ENCODE measurements around the gene FUT8. TPM values are rescaled to one million over a fixed set of nuclear protein-coding genes. Genes with fewer than 3 reads are reported as not detected.

FUT8 gene
- polyA plus RNA-seq, 1 of the 3 experiments (the other 2 are of a cell fraction): 31.7 TPM

GRCh38 chr14:65424531-65424930, 12.0 kb downstream of the FUT8 start:
- H2AFZ ChIP-seq (ENCODE audit: low read depth): no peak overlapping the region
- H3K9me2 ChIP-seq: no peaks in the 10 kb centered on the region
- no peaks in the 10 kb centered on the region for H3K36me3 ChIP-seq (replicated peaks in 1 of 2; ENCODE audit: control insufficient read depth in 1 of 2, insufficient read depth in 2 of 2, low read length in 1 of 2)
- no peak for DNase-seq
- no peak overlapping the region for H3K9ac ChIP-seq
- no peaks in the 10 kb centered on the region for H4K20me1 ChIP-seq (ENCODE audit: insufficient read depth)
- no peak overlapping the region for H3K27ac ChIP-seq (ENCODE audit: low read depth in 2 of 2, low read length in 1 of 2)
- H3K4me3 ChIP-seq (ENCODE audit: low read depth in 2 of 2, low read length in 1 of 2): no peak overlapping the region
- H3K79me2 ChIP-seq (ENCODE audit: insufficient read depth): peaks cover 94% of the 10 kb centered on the region
- peaks cover 0 to 11% of the 10 kb centered on the region in 2 experiments; a peak in 2 of 4 replicates for H3K4me1 ChIP-seq (ENCODE audit: control insufficient read depth in 1 of 2, insufficient read depth in 2 of 2, low read depth in 1 of 2, low read length in 1 of 2)
- no peak for TF ChIP-seq EP300 (IDR thresholded peaks at IDR 0.05; ENCODE audit: borderline replicate concordance in 1 of 2, low read depth in 1 of 2, low read length in 1 of 2)
- no peak for TF ChIP-seq SMC3 (IDR thresholded peaks at IDR 0.05; ENCODE audit: low read depth, low read length)
- TF ChIP-seq ZBTB33 (IDR thresholded peaks at IDR 0.05; ENCODE audit: borderline replicate concordance, low read depth): no peak
- TF ChIP-seq MAX (IDR thresholded peaks at IDR 0.05; ENCODE audit: low read depth): no peak
- TF ChIP-seq RAD21 (IDR thresholded peaks at IDR 0.05; ENCODE audit: low read length): no peak
- TF ChIP-seq, protein P1, sequence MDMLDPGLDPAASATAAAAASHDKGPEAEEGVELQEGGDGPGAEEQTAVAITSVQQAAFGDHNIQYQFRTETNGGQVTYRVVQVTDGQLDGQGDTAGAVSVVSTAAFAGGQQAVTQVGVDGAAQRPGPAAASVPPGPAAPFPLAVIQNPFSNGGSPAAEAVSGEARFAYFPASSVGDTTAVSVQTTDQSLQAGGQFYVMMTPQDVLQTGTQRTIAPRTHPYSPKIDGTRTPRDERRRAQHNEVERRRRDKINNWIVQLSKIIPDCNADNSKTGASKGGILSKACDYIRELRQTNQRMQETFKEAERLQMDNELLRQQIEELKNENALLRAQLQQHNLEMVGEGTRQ (IDR thresholded peaks at IDR 0.05; ENCODE audit: borderline replicate concordance, low read depth, low read length): no peak
- no peak for TF ChIP-seq TEAD4 (IDR thresholded peaks at IDR 0.05; ENCODE audit: borderline replicate concordance, insufficient read depth)
- TF ChIP-seq RXRA (IDR thresholded peaks at IDR 0.05; ENCODE audit: borderline replicate concordance, low read depth): no peak
- TF ChIP-seq FOXJ3 (CRISPR knock-in tag; IDR thresholded peaks at IDR 0.05): no peak
- TF ChIP-seq NRF1 (IDR thresholded peaks at IDR 0.05; ENCODE audit: low read depth, low read length): no peak
- TF ChIP-seq USF1 (IDR thresholded peaks at IDR 0.05; ENCODE audit: borderline replicate concordance, low read depth): no peak
- TF ChIP-seq GABPA (IDR thresholded peaks at IDR 0.05; ENCODE audit: low read depth): no peak
- no peak for TF ChIP-seq NFIC (IDR thresholded peaks at IDR 0.05; ENCODE audit: borderline replicate concordance)
- TF ChIP-seq FOSL2 (IDR thresholded peaks at IDR 0.05; ENCODE audit: borderline replicate concordance, low read depth): no peak
- no peak for TF ChIP-seq JUND (IDR thresholded peaks at IDR 0.05)
- TF ChIP-seq TAF1 (IDR thresholded peaks at IDR 0.05; ENCODE audit: borderline replicate concordance, low read depth, low read length): no peak
- no peak for TF ChIP-seq YY1 (IDR thresholded peaks at IDR 0.05; ENCODE audit: low read depth)
- TF ChIP-seq PBX3 (IDR thresholded peaks at IDR 0.05): no peak
- no peak for TF ChIP-seq GATA2 (CRISPR knock-in tag; IDR thresholded peaks at IDR 0.05)
- TF ChIP-seq, protein P2, sequence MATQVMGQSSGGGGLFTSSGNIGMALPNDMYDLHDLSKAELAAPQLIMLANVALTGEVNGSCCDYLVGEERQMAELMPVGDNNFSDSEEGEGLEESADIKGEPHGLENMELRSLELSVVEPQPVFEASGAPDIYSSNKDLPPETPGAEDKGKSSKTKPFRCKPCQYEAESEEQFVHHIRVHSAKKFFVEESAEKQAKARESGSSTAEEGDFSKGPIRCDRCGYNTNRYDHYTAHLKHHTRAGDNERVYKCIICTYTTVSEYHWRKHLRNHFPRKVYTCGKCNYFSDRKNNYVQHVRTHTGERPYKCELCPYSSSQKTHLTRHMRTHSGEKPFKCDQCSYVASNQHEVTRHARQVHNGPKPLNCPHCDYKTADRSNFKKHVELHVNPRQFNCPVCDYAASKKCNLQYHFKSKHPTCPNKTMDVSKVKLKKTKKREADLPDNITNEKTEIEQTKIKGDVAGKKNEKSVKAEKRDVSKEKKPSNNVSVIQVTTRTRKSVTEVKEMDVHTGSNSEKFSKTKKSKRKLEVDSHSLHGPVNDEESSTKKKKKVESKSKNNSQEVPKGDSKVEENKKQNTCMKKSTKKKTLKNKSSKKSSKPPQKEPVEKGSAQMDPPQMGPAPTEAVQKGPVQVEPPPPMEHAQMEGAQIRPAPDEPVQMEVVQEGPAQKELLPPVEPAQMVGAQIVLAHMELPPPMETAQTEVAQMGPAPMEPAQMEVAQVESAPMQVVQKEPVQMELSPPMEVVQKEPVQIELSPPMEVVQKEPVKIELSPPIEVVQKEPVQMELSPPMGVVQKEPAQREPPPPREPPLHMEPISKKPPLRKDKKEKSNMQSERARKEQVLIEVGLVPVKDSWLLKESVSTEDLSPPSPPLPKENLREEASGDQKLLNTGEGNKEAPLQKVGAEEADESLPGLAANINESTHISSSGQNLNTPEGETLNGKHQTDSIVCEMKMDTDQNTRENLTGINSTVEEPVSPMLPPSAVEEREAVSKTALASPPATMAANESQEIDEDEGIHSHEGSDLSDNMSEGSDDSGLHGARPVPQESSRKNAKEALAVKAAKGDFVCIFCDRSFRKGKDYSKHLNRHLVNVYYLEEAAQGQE (IDR thresholded peaks at IDR 0.05; ENCODE audit: low read depth, low read length): no peak
- H3F3A ChIP-seq (replicated peaks; ENCODE audit: insufficient read depth): peaks cover 17% of the 10 kb centered on the region
- WGBS (ENCODE audit: low lambda C conversion rate): 91% methylated on average over 5 of the region's 5 CpGs
- H3K9me3 ChIP-seq: no peaks in the 10 kb centered on the region
- POLR2A ChIA-PET: no interaction called here
- H3K27me3 ChIP-seq (ENCODE audit: insufficient read depth): no peaks in the 10 kb centered on the region
- CTCF ChIA-PET: interaction anchor here (1.0 to 1.1 kb wide), 2 partner anchors 9 to 13 kb away, joined by 3 to 4 read pairs; no protein-coding TSS in a partner anchor
- H3K4me2 ChIP-seq: no peak overlapping the region
